Thyroid gland (tissue), 4 donors: ENCODE results near the gene CRYBG3.

Source experiments
- POLR2A ChIP-seq, 2 donors: fragments of 450-650 bp; IDR thresholded peaks; one replicate each; pipeline ENCODE4 v1.6.1; 2017; ENCODE audit warnings: antibody characterized with exemption in 2 of 2, mild to moderate bottlenecking in 2 of 2, moderate library complexity in 1 of 2
- TF ChIP-seq, protein P1 (sequence below), 6 experiments: fragments of 200-600 bp in 3 of 6; fragments of 450-650 bp in 3 of 6; sonication (generic) in 3 of 6; IDR thresholded peaks; one replicate each; pipeline ENCODE4 v1.5.1; 2016 to 2019; ENCODE audit warnings: antibody characterized with exemption in 6 of 6, mild to moderate bottlenecking in 2 of 6, inconsistent platforms in 1 of 6, moderate library complexity in 1 of 6

DNA sequence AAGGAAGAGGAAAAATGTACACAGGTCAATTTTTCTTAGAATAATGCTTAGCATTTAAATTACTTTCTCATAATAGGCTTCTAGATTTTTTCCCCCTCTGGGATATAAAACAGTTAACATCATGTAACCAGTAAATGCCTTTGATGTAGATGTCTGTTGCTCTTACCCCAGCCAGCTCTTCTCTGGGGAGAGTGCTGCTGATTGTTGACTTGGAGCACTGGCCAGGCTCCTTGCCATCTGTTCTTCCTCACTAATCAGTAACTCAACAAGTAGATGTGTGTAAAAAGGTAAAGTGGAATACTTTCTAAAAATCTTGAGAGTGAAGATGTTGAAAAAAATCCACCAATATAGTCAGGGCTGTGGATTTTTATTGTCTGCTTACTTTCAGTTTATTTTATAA, 108.2 kb downstream of the CRYBG3 start:
- TF ChIP-seq, protein P1, sequence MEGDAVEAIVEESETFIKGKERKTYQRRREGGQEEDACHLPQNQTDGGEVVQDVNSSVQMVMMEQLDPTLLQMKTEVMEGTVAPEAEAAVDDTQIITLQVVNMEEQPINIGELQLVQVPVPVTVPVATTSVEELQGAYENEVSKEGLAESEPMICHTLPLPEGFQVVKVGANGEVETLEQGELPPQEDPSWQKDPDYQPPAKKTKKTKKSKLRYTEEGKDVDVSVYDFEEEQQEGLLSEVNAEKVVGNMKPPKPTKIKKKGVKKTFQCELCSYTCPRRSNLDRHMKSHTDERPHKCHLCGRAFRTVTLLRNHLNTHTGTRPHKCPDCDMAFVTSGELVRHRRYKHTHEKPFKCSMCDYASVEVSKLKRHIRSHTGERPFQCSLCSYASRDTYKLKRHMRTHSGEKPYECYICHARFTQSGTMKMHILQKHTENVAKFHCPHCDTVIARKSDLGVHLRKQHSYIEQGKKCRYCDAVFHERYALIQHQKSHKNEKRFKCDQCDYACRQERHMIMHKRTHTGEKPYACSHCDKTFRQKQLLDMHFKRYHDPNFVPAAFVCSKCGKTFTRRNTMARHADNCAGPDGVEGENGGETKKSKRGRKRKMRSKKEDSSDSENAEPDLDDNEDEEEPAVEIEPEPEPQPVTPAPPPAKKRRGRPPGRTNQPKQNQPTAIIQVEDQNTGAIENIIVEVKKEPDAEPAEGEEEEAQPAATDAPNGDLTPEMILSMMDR (IDR thresholded peaks at IDR 0.05) = no peak
- TF ChIP-seq POLR2A (IDR thresholded peaks at IDR 0.05) = no peak
